ENCODE results near the gene HP. TPM values are rescaled to one million over a fixed set of nuclear protein-coding genes. Genes with fewer than 3 reads are reported as not detected.
A peak's percentile ranks its signal among the peaks of the same experiment; 100 is the strongest.

Gene HP
- total RNA-seq, 1 donor from 2014 or later = not detected

DNA sequence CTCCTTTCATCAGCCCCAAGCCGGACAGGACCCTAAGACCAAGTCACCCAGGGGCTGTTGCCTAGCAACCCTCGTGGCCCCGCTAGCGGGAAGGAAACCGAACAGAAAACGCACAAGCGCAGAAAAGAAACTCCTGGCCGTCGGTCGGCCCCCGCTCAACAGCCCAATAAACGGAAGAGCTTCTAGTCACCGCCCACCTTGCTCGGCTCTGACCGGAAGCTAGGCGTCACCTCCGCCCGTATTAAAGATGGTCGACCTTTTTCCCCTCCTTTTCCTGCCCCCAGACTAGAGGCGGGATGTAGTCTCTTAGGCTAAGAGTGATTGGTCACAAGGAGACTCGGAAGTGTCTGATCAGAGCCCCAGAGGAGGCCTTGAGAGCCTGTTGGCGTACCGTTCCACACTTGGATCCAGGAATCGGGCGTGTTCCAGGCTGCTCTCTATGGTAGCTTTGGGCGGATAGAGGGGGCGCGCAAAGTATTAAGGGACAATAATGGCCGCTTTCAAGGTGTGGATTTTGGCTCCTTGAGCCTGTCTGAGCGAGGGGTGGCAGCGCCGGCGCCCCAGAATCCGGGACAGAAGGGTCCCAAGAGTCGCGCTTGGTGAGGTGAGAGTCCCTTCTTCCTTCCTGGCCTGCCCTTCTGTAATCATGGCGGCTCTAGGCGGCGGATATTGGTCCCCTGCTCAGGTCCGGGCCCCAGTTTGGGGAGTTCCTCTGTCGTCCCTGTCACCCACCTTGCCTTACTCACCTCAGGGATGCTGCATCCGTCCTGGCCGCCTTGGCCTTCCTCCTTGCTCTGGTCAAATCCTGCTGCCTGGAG lies 39.4 kb downstream of the HP start, which contains the start of the genes DHX38 and TXNL4B:
DHX38 (plus strand) TSS at position 400 of the 818 bp plus-strand sequence. CDS start 2,311 bp downstream, outside the sequence.
TXNL4B (minus strand) TSS at position 173 of the 818 bp plus-strand sequence. CDS start 2,871 bp downstream, outside the sequence.
- H3K27ac Mint-ChIP-seq (ENCODE audit: unreplicated experiment) = peak within 1 kb of the TSS; percentile 97
- H3K4me3 Mint-ChIP-seq (ENCODE audit: unreplicated experiment) = peak within 1 kb of the TSS; percentile 94
- H3K36me3 Mint-ChIP-seq (ENCODE audit: low read depth) = peaks cover 24% of the 10 kb centered on the region
- H3K9me3 Mint-ChIP-seq (ENCODE audit: low read depth) = no peaks in the 10 kb centered on the region
- peak; percentile 96 for DNase-seq (ENCODE audit: low spot score)
- no peaks in the 10 kb centered on the region for H3K27me3 Mint-ChIP-seq (ENCODE audit: low read depth)
- H3K4me1 Mint-ChIP-seq (ENCODE audit: low read depth) = peaks cover 38% of the 10 kb centered on the region
- TF ChIP-seq, protein P1, sequence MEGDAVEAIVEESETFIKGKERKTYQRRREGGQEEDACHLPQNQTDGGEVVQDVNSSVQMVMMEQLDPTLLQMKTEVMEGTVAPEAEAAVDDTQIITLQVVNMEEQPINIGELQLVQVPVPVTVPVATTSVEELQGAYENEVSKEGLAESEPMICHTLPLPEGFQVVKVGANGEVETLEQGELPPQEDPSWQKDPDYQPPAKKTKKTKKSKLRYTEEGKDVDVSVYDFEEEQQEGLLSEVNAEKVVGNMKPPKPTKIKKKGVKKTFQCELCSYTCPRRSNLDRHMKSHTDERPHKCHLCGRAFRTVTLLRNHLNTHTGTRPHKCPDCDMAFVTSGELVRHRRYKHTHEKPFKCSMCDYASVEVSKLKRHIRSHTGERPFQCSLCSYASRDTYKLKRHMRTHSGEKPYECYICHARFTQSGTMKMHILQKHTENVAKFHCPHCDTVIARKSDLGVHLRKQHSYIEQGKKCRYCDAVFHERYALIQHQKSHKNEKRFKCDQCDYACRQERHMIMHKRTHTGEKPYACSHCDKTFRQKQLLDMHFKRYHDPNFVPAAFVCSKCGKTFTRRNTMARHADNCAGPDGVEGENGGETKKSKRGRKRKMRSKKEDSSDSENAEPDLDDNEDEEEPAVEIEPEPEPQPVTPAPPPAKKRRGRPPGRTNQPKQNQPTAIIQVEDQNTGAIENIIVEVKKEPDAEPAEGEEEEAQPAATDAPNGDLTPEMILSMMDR (IDR thresholded peaks at IDR 0.05) = no peak

DNA sequence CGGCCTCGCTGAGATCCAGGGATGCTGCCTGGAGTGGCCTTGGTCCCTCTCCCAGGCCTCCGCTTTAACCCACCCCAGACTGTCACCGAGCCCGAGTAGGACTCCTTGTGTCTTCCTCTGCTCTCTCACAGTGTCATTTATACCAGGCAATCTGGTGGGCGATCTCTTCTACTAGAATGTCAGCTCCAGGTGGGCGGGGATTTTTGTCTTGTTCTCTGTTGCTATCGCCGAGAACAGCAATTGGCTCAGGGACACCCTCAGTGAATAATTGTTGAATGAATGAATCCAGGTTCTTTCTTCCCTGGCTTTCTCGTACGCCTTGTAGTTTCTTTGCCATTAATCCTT lies 39.9 kb downstream of the HP start:
- Mint-ChIP-seq H3K4me3 (ENCODE audit: unreplicated experiment) (peak overlapping the region; percentile 94), H3K27ac (ENCODE audit: unreplicated experiment) (peak overlapping the region; percentile 97), H3K36me3 (ENCODE audit: low read depth) (peaks cover 27% of the 10 kb centered on the region), H3K4me1 (ENCODE audit: low read depth) (peaks cover 38% of the 10 kb centered on the region), H3K27me3 (ENCODE audit: low read depth) (no peaks in the 10 kb centered on the region), H3K9me3 (ENCODE audit: low read depth) (no peaks in the 10 kb centered on the region)
- TF ChIP-seq, protein P1 (IDR thresholded peaks at IDR 0.05) = no peak
- DNase-seq (ENCODE audit: low spot score) = no peak

DNA sequence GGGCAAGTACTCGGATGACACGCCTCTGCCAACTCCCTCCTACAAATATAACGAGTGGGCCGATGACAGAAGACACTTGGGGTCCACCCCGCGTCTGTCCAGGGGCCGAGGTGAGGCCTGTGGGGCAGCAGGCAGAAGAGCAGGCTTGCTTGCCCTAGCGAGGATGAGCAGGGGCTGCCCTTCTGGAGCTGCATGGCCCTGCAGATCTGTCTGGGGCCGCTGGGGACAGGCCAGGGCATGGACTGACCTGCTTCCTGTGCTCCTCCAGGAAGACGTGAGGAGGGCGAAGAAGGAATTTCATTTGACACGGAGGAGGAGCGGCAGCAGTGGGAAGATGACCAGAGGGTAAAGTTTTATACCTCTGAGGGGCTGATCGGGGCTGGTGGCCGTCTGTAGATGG lies 44.6 kb downstream of the HP start:
- Mint-ChIP-seq H3K27ac (ENCODE audit: unreplicated experiment) (peak overlapping the region; percentile 45), H3K4me1 (ENCODE audit: low read depth) (peaks cover 15% of the 10 kb centered on the region), H3K27me3 (ENCODE audit: low read depth) (no peaks in the 10 kb centered on the region), H3K4me3 (ENCODE audit: unreplicated experiment) (no peak overlapping the region), H3K36me3 (ENCODE audit: low read depth) (peaks cover 48% of the 10 kb centered on the region), H3K9me3 (ENCODE audit: low read depth) (no peaks in the 10 kb centered on the region)
- no peak for DNase-seq (ENCODE audit: low spot score)
- TF ChIP-seq, protein P1 (IDR thresholded peaks at IDR 0.05) = no peak

DNA sequence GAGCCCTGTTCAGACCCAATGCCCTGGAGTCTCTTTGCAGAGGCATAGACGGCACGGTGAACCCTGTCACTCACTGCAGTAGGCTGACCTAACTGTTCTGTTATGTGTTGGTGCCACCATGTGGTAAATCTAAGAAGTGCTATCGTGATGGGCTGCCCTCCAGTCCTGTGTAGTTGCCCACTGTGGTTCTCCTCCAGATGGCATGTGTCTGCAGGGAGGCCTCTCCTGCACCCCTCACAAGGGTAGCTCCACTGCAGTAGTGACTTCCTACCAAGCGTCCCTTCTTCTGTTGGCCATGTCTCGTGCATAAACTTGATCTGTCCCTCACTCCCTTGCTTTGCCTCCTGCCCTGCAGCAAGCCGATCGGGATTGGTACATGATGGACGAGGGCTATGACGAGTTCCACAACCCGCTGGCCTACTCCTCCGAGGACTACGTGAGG lies 45.1 kb downstream of the HP start:
- Mint-ChIP-seq H3K27me3 (ENCODE audit: low read depth) (no peaks in the 10 kb centered on the region), H3K36me3 (ENCODE audit: low read depth) (peaks cover 52% of the 10 kb centered on the region), H3K9me3 (ENCODE audit: low read depth) (no peaks in the 10 kb centered on the region), H3K27ac (ENCODE audit: unreplicated experiment) (no peak overlapping the region), H3K4me1 (ENCODE audit: low read depth) (peaks cover 15% of the 10 kb centered on the region), H3K4me3 (ENCODE audit: unreplicated experiment) (no peak overlapping the region)
- DNase-seq (ENCODE audit: low spot score) = no peak
- TF ChIP-seq, protein P1 (IDR thresholded peaks at IDR 0.05) = peak; percentile 78

DNA sequence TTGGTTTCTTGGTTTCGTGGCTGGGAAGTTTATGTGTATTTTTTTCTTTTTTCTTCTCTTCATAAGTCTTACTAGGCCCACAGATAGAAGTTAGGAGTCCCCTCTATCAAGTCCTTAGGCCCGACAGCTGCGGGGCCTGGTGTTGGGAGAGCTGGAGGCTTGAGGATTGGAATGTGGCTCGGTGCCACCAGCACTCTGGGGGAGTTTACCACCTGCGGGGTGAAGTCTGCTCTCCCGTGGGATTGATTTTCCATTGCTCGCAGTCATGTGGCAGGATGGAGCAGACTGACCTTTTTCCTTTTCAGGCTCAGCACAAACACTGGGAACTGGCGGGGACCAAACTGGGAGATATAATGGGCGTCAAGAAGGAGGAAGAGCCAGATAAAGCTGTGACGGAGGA lies 46.9 kb downstream of the HP start:
- no peak overlapping the region for H3K27ac Mint-ChIP-seq (ENCODE audit: unreplicated experiment)
- H3K27me3 Mint-ChIP-seq (ENCODE audit: low read depth) = no peaks in the 10 kb centered on the region
- DNase-seq (ENCODE audit: low spot score) = no peak
- H3K9me3 Mint-ChIP-seq (ENCODE audit: low read depth) = no peaks in the 10 kb centered on the region
- H3K4me3 Mint-ChIP-seq (ENCODE audit: unreplicated experiment) = no peak overlapping the region
- TF ChIP-seq, protein P1 (IDR thresholded peaks at IDR 0.05) = no peak
- H3K36me3 Mint-ChIP-seq (ENCODE audit: low read depth) = peaks cover 63% of the 10 kb centered on the region
- no peaks in the 10 kb centered on the region for H3K4me1 Mint-ChIP-seq (ENCODE audit: low read depth)
